ENCODE results near the gene GALNT4. TPM values are rescaled to one million over a fixed set of nuclear protein-coding genes. Genes with fewer than 3 reads are reported as not detected.
A peak's percentile ranks its signal among the peaks of the same experiment; 100 is the strongest.

Gene GALNT4
- polyA plus RNA-seq, 1 donor (not counting 4 experiments of a cell fraction or from before 2014, with no cell fraction given): 3.4 TPM

DNA sequence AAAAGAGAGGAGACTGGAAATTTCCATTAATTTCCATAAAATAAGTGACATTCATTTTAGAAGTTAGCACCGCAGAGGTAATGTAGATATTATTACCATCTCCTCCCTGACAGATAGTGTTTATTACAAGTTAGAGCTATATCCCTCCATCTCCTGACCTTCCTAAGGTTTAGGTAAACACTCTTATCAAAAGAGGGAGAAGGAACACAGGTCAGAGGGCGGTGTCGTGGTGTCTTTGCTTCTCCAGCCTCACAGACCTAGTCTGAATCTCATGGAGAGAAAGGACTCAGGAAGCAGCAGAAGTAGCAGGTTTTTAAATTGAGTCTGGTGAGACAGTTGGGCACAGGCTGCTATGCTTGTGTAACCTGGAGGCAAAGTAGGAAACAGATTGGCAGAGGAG is 12.8 kb upstream of the GALNT4 start:
- no peak overlapping the region for H3K27ac ChIP-seq (ENCODE audit: control insufficient read depth, insufficient read depth, low read length)
- no peak for TF ChIP-seq EZH2 (IDR thresholded peaks at IDR 0.05; ENCODE audit: low read length)
- TF ChIP-seq, protein P1, sequence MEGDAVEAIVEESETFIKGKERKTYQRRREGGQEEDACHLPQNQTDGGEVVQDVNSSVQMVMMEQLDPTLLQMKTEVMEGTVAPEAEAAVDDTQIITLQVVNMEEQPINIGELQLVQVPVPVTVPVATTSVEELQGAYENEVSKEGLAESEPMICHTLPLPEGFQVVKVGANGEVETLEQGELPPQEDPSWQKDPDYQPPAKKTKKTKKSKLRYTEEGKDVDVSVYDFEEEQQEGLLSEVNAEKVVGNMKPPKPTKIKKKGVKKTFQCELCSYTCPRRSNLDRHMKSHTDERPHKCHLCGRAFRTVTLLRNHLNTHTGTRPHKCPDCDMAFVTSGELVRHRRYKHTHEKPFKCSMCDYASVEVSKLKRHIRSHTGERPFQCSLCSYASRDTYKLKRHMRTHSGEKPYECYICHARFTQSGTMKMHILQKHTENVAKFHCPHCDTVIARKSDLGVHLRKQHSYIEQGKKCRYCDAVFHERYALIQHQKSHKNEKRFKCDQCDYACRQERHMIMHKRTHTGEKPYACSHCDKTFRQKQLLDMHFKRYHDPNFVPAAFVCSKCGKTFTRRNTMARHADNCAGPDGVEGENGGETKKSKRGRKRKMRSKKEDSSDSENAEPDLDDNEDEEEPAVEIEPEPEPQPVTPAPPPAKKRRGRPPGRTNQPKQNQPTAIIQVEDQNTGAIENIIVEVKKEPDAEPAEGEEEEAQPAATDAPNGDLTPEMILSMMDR (optimal IDR thresholded peaks at IDR 0.05 in 1 of 3, IDR thresholded peaks at IDR 0.05 in 1 of 3, conservative IDR thresholded peaks at IDR 0.05 in 1 of 3; ENCODE audit: extremely low read depth in 1 of 3, insufficient read depth in 2 of 3, low read length in 3 of 3): no peak
- no peak overlapping the region for H3K9ac ChIP-seq (ENCODE audit: control insufficient read depth, extremely low read depth, insufficient read depth, low read length)
- H3K4me3 ChIP-seq (ENCODE audit: control insufficient read depth in 2 of 3, extremely low read depth in 1 of 3, insufficient read depth in 2 of 3, low read depth in 1 of 3, low read length in 3 of 3): no peak overlapping the region
- H3K27me3 ChIP-seq (ENCODE audit: control insufficient read depth, extremely low read depth, insufficient read depth, low read length): no peaks in the 10 kb centered on the region
- DNase-seq (ENCODE audit: low read depth, low spot score): no peak
- dilution Hi-C loops (cut with MboI; ENCODE audit: extremely low pct_ligation_motif_present, low sequenced_read_pairs): no loop called here
- FAIRE-seq: no peak
- no peaks in the 10 kb centered on the region for H3K4me1 ChIP-seq (ENCODE audit: control insufficient read depth, extremely low read depth, insufficient read depth, low read length)
- H3K9me3 ChIP-seq (ENCODE audit: control insufficient read depth, low read depth, low read length): no peaks in the 10 kb centered on the region
- H3K36me3 ChIP-seq (ENCODE audit: control insufficient read depth in 2 of 2, extremely low read depth in 1 of 2, insufficient read depth in 2 of 2, low read length in 2 of 2): no peaks in the 10 kb centered on the region
- no peaks in the 10 kb centered on the region for H3K9me1 ChIP-seq (ENCODE audit: control insufficient read depth, extremely low read depth, insufficient read depth, low read length)
- no peaks in the 10 kb centered on the region for H3K79me2 ChIP-seq (ENCODE audit: control insufficient read depth, insufficient read depth, low read length)
- no peaks in the 10 kb centered on the region for H4K20me1 ChIP-seq (ENCODE audit: control insufficient read depth, extremely low read depth, insufficient read depth, low read length)
- H3K4me2 ChIP-seq (ENCODE audit: control insufficient read depth, extremely low read depth, insufficient read depth, low read depth, low read length): no peak overlapping the region
- H2AFZ ChIP-seq (ENCODE audit: control insufficient read depth, low read length): no peak overlapping the region

DNA sequence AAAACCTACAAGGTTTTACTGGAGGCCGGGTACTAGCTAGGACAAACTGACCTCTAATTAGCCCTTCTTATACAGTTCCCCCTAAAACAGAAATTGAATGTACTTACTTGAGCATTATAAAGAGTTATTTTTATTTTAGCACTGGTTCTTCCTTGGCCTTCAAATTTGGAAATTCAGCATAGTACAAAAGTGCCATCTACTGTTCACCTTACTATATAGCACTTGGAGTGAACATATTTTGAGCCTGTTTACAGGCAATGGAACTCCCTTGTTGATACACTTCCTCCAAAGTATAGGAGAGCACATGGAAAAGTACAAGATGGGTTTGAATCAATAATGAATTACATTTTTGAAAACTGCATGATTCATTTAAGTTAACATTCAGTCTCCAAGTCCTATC is 5.1 kb upstream of the GALNT4 start:
- Histone ChIP-seq H4K20me1 (ENCODE audit: control insufficient read depth, extremely low read depth, insufficient read depth, low read length) (no peaks in the 10 kb centered on the region), H3K9me3 (ENCODE audit: control insufficient read depth, low read depth, low read length) (no peaks in the 10 kb centered on the region), H3K27me3 (ENCODE audit: control insufficient read depth, extremely low read depth, insufficient read depth, low read length) (no peaks in the 10 kb centered on the region), H2AFZ (ENCODE audit: control insufficient read depth, low read length) (no peak overlapping the region), H3K9me1 (ENCODE audit: control insufficient read depth, extremely low read depth, insufficient read depth, low read length) (no peaks in the 10 kb centered on the region), H3K4me3 (ENCODE audit: control insufficient read depth in 2 of 3, extremely low read depth in 1 of 3, insufficient read depth in 2 of 3, low read depth in 1 of 3, low read length in 3 of 3) (no peak overlapping the region), H3K27ac (ENCODE audit: control insufficient read depth, insufficient read depth, low read length) (no peak overlapping the region), H3K79me2 (ENCODE audit: control insufficient read depth, insufficient read depth, low read length) (peaks cover 3% of the 10 kb centered on the region), H3K9ac (ENCODE audit: control insufficient read depth, extremely low read depth, insufficient read depth, low read length) (no peak overlapping the region), H3K4me1 (ENCODE audit: control insufficient read depth, extremely low read depth, insufficient read depth, low read length) (peaks cover 5% of the 10 kb centered on the region), H3K4me2 (ENCODE audit: control insufficient read depth, extremely low read depth, insufficient read depth, low read depth, low read length) (no peak overlapping the region), H3K36me3 (ENCODE audit: control insufficient read depth in 2 of 2, extremely low read depth in 1 of 2, insufficient read depth in 2 of 2, low read length in 2 of 2) (no peaks in the 10 kb centered on the region)
- dilution Hi-C loops (cut with MboI; ENCODE audit: extremely low pct_ligation_motif_present, low sequenced_read_pairs): no loop called here
- no peak for TF ChIP-seq EZH2 (IDR thresholded peaks at IDR 0.05; ENCODE audit: low read length)
- TF ChIP-seq, protein P1 (optimal IDR thresholded peaks at IDR 0.05 in 1 of 3, IDR thresholded peaks at IDR 0.05 in 1 of 3, conservative IDR thresholded peaks at IDR 0.05 in 1 of 3; ENCODE audit: extremely low read depth in 1 of 3, insufficient read depth in 2 of 3, low read length in 3 of 3): peak in 2 of 3 experiments; percentile 54 to 64
- no peak for FAIRE-seq
- DNase-seq (ENCODE audit: low read depth, low spot score): no peak
